GM18520 (cell line): Measurements from ENCODE around the gene NTM.

Experiments used
- ATAC-seq: cut with Tn5 transposase; IDR thresholded peaks from one replicate; pipeline ENCODE4 v1.9.1; 2021; ENCODE audit not compliant: unreplicated experiment

The NTM gene

GRCh38 chr11:132264616-132265015 lies 894.2 kb downstream of the NTM start:
- no peak for ATAC-seq

- ATAC-seq, result no peak
Observed at GRCh38 chr11:132278801-132279574, 908.6 kb downstream of the NTM start.

- no peak for ATAC-seq
Observed at GRCh38 chr11:132284048-132284447, 913.6 kb downstream of the NTM start.

- no peak for ATAC-seq
Observed at GRCh38 chr11:132284611-132285010, 914.2 kb downstream of the NTM start.

GRCh38 chr11:132285631-132286030 lies 915.2 kb downstream of the NTM start:
- ATAC-seq, result no peak

- no peak for ATAC-seq
Observed at GRCh38 chr11:132286106-132286505, 915.7 kb downstream of the NTM start.

GRCh38 chr11:132288036-132288435 lies 917.6 kb downstream of the NTM start:
- no peak for ATAC-seq

GRCh38 chr11:132289590-132290256 lies 919.3 kb downstream of the NTM start:
- ATAC-seq, result no peak

- no peak for ATAC-seq
Observed at GRCh38 chr11:132293586-132293985, 923.2 kb downstream of the NTM start.

- ATAC-seq, result no peak
Observed at GRCh38 chr11:132296946-132297610, 926.7 kb downstream of the NTM start.

- ATAC-seq, result no peak
Observed at GRCh38 chr11:132298357-132298756, 927.9 kb downstream of the NTM start.

GRCh38 chr11:132300283-132300682 lies 929.9 kb downstream of the NTM start:
- no peak for ATAC-seq

- ATAC-seq, result no peak
Observed at GRCh38 chr11:132301465-132301864, 931.0 kb downstream of the NTM start.

- no peak for ATAC-seq
Observed at GRCh38 chr11:132301900-132302299, 931.5 kb downstream of the NTM start.

GRCh38 chr11:132307309-132308020 lies 937.0 kb downstream of the NTM start:
- no peak for ATAC-seq

GRCh38 chr11:132310390-132311375 lies 940.3 kb downstream of the NTM start:
- no peak for ATAC-seq

GRCh38 chr11:132311703-132312102 lies 941.3 kb downstream of the NTM start:
- ATAC-seq, result no peak

GRCh38 chr11:132312161-132312560 lies 941.7 kb downstream of the NTM start:
- ATAC-seq, result no peak

- ATAC-seq, result no peak
Observed at GRCh38 chr11:132312701-132313111, 942.3 kb downstream of the NTM start.

GRCh38 chr11:132314911-132315455 lies 944.6 kb downstream of the NTM start:
- no peak for ATAC-seq
